ENCODE results near the gene RABL2A.

GRCh38 chr2:113672326-113672932 is 45.4 kb downstream of the RABL2A start:
- TF ChIP-seq CTCF (conservative IDR thresholded peaks at IDR 0.05; ENCODE audit: low read depth, low read length) (no peak), EZH2 (IDR thresholded peaks at IDR 0.05; ENCODE audit: low read length, unreplicated experiment) (no peak), EZH2phosphoT487 (IDR thresholded peaks at IDR 0.05; ENCODE audit: borderline replicate concordance, low read length) (no peak)

Measured in PC-3 (cell line).